GM12891 (cell line): ENCODE data around the gene CPA4.
"Not testable (repeated sequence)": the region's sequence is repeated elsewhere in the genome, so short reads cannot be mapped to it uniquely, and the experiment has no call there.

Source experiments
- PAX5 ChIP-seq: IDR thresholded peaks from 2 replicates; pipeline ENCODE4 v1.6.1; 2011; ENCODE audit warnings: low read length, moderate library complexity, mild to moderate bottlenecking; ENCODE audit not compliant: insufficient read depth, severe bottlenecking
- POLR2A ChIP-seq: IDR thresholded peaks from 2 replicates; pipeline ENCODE4 v1.6.1; 2011; ENCODE audit warnings: low read depth, low read length, control low read depth
- POLR2AphosphoS5 ChIP-seq: IDR thresholded peaks from 2 replicates; pipeline ENCODE4 v1.6.1; 2011; ENCODE audit warnings: low read depth, low read length, control low read depth
- TAF1 ChIP-seq: IDR thresholded peaks from 2 replicates; pipeline ENCODE4 v1.6.1; 2011; ENCODE audit warnings: low read depth, low read length, control low read depth

DNA sequence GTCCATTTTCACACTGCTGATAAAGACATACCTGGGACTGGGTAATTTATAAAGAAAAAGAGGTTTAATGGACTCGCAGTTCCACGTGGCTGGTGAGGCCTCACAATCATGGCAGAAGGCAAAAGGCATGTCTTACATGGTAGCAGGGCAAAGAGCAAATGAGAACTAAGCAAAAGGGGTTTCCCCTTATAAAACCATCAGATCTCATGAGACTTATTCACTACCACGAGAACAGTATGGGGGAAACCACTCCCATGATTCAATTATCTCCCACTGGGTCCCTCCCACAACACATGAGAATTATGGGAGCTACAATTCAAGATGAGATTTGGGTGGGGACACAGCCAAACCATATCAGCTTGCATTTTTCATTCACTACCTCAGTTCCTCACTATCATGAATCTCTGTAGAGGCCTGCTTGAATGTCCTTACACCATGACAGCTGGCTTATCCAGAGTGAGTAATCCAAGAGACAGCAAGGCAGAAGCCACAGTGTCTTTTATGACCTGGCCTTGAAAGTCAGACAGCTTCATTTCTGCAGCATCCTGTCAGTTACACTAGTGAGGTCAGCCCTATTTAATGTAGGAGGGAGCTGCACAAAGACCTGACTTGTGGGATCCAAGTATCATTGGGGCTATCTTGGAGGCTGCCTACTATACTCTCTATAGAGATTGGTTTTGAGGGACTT is 28.7 kb downstream of the CPA4 start:
- not testable (repeated sequence) for TF ChIP-seq POLR2AphosphoS5, POLR2A, PAX5, TAF1
